Thyroid gland (tissue), 4 donors: ENCODE data around the gene EIF3B. TPM values are rescaled to one million over a fixed set of nuclear protein-coding genes. Genes with fewer than 3 reads are reported as not detected.

Experiments used
- DNase-seq, 2 donors: peaks; one replicate each; pipeline ENCODE4 v3.0.0-alpha.2; 2019
- H3K27ac ChIP-seq, 3 donors: fragments of 200-600 bp; sonication (generic); 1 replicate in 2 of 3; 2 replicates in 1 of 3; pipeline ENCODE4 v1.5.1; 2016 to 2019; ENCODE audit warnings: mild to moderate bottlenecking in 1 of 3, moderate library complexity in 1 of 3
- H3K27me3 ChIP-seq: fragments of 200-600 bp; sonication (generic); one replicate; pipeline ENCODE4 v1.5.1; 2019
- H3K36me3 ChIP-seq, 2 donors: fragments of 200-600 bp; sonication (generic); one replicate each; pipeline ENCODE4 v1.5.1; 2016 to 2019
- H3K4me1 ChIP-seq, 2 donors: fragments of 200-600 bp; sonication (generic); one replicate each; pipeline ENCODE4 v1.5.1; 2017 to 2019
- H3K4me3 ChIP-seq, 3 donors: fragments of 200-600 bp; sonication (generic); replicated peaks in 1 of 3; 1 replicate in 2 of 3; 2 replicates in 1 of 3; pipeline ENCODE4 v1.5.1; 2016; ENCODE audit warnings: mild to moderate bottlenecking in 1 of 3
- H3K9me3 ChIP-seq: fragments of 200-600 bp; sonication (generic); one replicate; pipeline ENCODE4 v1.5.1; 2017
- POLR2A ChIP-seq, 2 donors: fragments of 450-650 bp; IDR thresholded peaks; one replicate each; pipeline ENCODE4 v1.6.1; 2017; ENCODE audit warnings: antibody characterized with exemption in 2 of 2, mild to moderate bottlenecking in 2 of 2, moderate library complexity in 1 of 2
- WGBS, 2 donors: methylation state at CpG; one replicate each; pipeline ENCODE4 v1.1.5; 2017; 5-methylcytosine and 5-hydroxymethylcytosine counted together
- intact Hi-C: fragments of 100-400 bp; cut with DNase I; formaldehyde crosslinking; loops from one replicate; pipeline ENCODE4 v1.15.1; 2023
- total RNA-seq, 4 donors: library from RNA; depleted of rRNA; stranded (reverse); fragments of >200 nt; gene quantifications; one replicate each; pipeline ENCODE4 v1.2.3, GENCODE V29; 2016
- TF ChIP-seq, protein P1 (sequence below), 6 experiments: fragments of 200-600 bp in 3 of 6; fragments of 450-650 bp in 3 of 6; sonication (generic) in 3 of 6; IDR thresholded peaks; one replicate each; pipeline ENCODE4 v1.5.1; 2016 to 2019; ENCODE audit warnings: antibody characterized with exemption in 6 of 6, mild to moderate bottlenecking in 2 of 6, inconsistent platforms in 1 of 6, moderate library complexity in 1 of 6

EIF3B gene
- total RNA-seq, 4 donors from 2014 or later: 89.4 to 122 (median 111) TPM

DNA sequence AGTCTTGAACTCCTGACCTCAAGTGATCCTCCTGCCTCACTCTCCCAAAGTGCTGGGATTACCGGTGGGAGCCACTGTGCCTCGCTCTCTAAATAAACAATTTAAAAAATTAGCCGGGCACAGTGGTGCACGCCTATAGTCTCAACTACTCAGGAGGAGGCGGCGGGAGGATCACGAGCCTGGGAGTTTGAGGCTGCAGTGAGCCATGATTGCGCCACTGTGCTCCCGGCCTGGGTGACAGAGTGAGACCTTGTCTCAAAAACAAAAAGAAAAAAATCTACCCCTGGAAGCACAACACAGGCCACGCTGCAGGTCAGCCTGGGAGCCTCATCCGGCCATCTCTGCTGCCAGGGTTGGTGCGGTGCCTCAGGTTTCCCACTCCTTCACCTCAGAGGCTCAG lies 3.8 kb upstream of the EIF3B start:
- Histone ChIP-seq H3K4me3 (no peak overlapping the region), H3K36me3 (no peaks in the 10 kb centered on the region), H3K9me3 (no peaks in the 10 kb centered on the region), H3K4me1 (peaks cover 7 to 9% of the 10 kb centered on the region in 2 donors), H3K27ac (no peak overlapping the region), H3K27me3 (no peaks in the 10 kb centered on the region)
- no peak for DNase-seq
- intact Hi-C loops: loop anchor here (10.0 kb wide), 2 partner anchors 106 to 776 kb away; partner anchors contain the start of genes MRM2, NUDT1 and PSMG3
- WGBS, 2 donors: 91 to 94% methylated on average over 12 of the region's 12 CpGs
- TF ChIP-seq, protein P1, sequence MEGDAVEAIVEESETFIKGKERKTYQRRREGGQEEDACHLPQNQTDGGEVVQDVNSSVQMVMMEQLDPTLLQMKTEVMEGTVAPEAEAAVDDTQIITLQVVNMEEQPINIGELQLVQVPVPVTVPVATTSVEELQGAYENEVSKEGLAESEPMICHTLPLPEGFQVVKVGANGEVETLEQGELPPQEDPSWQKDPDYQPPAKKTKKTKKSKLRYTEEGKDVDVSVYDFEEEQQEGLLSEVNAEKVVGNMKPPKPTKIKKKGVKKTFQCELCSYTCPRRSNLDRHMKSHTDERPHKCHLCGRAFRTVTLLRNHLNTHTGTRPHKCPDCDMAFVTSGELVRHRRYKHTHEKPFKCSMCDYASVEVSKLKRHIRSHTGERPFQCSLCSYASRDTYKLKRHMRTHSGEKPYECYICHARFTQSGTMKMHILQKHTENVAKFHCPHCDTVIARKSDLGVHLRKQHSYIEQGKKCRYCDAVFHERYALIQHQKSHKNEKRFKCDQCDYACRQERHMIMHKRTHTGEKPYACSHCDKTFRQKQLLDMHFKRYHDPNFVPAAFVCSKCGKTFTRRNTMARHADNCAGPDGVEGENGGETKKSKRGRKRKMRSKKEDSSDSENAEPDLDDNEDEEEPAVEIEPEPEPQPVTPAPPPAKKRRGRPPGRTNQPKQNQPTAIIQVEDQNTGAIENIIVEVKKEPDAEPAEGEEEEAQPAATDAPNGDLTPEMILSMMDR (IDR thresholded peaks at IDR 0.05): no peak
- no peak for TF ChIP-seq POLR2A (IDR thresholded peaks at IDR 0.05)

- Histone ChIP-seq H3K9me3 (no peaks in the 10 kb centered on the region), H3K27ac (peak overlapping the region in 2 of 3 donors; percentile 99 to 100), H3K27me3 (no peaks in the 10 kb centered on the region), H3K4me3 (peak overlapping the region in 1 of 3 donors; percentile 96), H3K4me1 (peaks cover 16 to 23% of the 10 kb centered on the region in 2 donors), H3K36me3 (no peaks in the 10 kb centered on the region)
- TF ChIP-seq, protein P1 (IDR thresholded peaks at IDR 0.05): no peak
- TF ChIP-seq POLR2A (IDR thresholded peaks at IDR 0.05): no peak
- intact Hi-C loops: loop anchor here (10.0 kb wide), 2 partner anchors 109 to 779 kb away; partner anchors contain the start of genes MRM2, NUDT1 and PSMG3
- WGBS, 2 donors: 54 to 58% methylated on average over 22 of the region's 22 CpGs
- DNase-seq: no peak
Measured at GRCh38 chr7:2353113-2353935, 1.3 kb upstream of the EIF3B start.

DNA sequence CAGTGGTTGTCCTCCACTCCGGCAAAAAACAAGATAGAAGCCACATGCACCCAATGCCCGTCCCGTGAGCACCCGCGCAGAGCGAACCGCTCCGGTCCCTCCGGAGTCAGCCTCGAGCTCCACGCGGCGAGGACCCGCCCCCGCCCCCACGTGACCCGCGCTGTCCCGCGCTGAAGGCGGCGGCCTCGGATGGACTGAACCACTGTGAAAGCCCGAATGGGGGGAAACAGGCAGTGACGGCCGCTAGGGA lies 766 bp upstream of the EIF3B start:
- Histone ChIP-seq H3K9me3 (no peaks in the 10 kb centered on the region), H3K4me3 (peak overlapping the region; percentile 0 to 96 (median 8)), H3K4me1 (peaks cover 16 to 25% of the 10 kb centered on the region in 2 donors), H3K27ac (peak overlapping the region; percentile 99 to 100 (median 99)), H3K36me3 (no peaks in the 10 kb centered on the region), H3K27me3 (no peaks in the 10 kb centered on the region)
- TF ChIP-seq, protein P1 (IDR thresholded peaks at IDR 0.05): no peak
- peak in 1 of 2 donors; percentile 43 for TF ChIP-seq POLR2A (IDR thresholded peaks at IDR 0.05)
- peak; percentile 88 to 89 for DNase-seq
- 0 to 3% methylated on average over 5 to 16 of the region's 26 CpGs for WGBS, 2 donors
- intact Hi-C loops: loop anchor here (10.0 kb wide), 2 partner anchors 109 to 779 kb away; partner anchors contain the start of genes MRM2, NUDT1 and PSMG3

- DNase-seq: peak in 1 of 2 donors; percentile 8
- Histone ChIP-seq H3K4me1 (peaks cover 16 to 30% of the 10 kb centered on the region in 2 donors), H3K27me3 (no peaks in the 10 kb centered on the region), H3K36me3 (no peaks in the 10 kb centered on the region), H3K27ac (peak overlapping the region in 2 of 3 donors; percentile 27 to 100), H3K4me3 (peak overlapping the region; percentile 43 to 96 (median 79)), H3K9me3 (no peaks in the 10 kb centered on the region)
- TF ChIP-seq POLR2A (IDR thresholded peaks at IDR 0.05): no peak
- TF ChIP-seq, protein P1 (IDR thresholded peaks at IDR 0.05): no peak
- 0 to 3% methylated on average over 11 to 19 of the region's 92 CpGs for WGBS, 2 donors
- intact Hi-C loops: loop anchor here (5.0 to 10.0 kb wide), 3 partner anchors 52 to 780 kb away; partner anchors contain the start of genes MRM2, NUDT1 and PSMG3
Measured at GRCh38 chr7:2354939-2355704, 495 bp downstream of the EIF3B start.
